Endothelial cell of umbilical vein (primary cell): ENCODE measurements around the gene PSMD5. TPM values are rescaled to one million over a fixed set of nuclear protein-coding genes. Genes with fewer than 3 reads are reported as not detected.

Source experiments
- BruUV-seq: library from RNA; stranded (reverse); fragments of 400-500 nt; replicated peaks from 2 replicates; lab custom pipeline; 2021; lab: Mats Ljungman, UMichigan
- CTCF ChIA-PET: fragments of 300-600, 350-600 bp; sonication (Branson Sonifier 250); formaldehyde crosslinking; loops from one replicate; lab custom pipeline; 2021; ENCODE audit warnings: antibody characterized with exemption, inconsistent platforms; lab: Charles Lee
- POLR2A ChIA-PET: fragments of 300-600, 350-600 bp; sonication (Branson Sonifier 250); formaldehyde crosslinking; loops from one replicate; lab custom pipeline; 2021; ENCODE audit warnings: antibody characterized with exemption, inconsistent platforms; lab: Charles Lee
- DNase-seq: peaks from one replicate; pipeline ENCODE4 v3.0.0-alpha.2; 2011; ENCODE audit warnings: low read depth, low spot score
- FAIRE-seq: peaks from 2 replicates; lab custom pipeline; 2011; peaks lifted over from hg19 to GRCh38; lab: Jason Lieb, UNC
- H2AFZ ChIP-seq: 2 replicates; pipeline ENCODE4 v1.6.0; 2012; ENCODE audit warnings: low read depth, low read length, control low read depth, inconsistent platforms
- H3K27ac ChIP-seq: 2 replicates; pipeline ENCODE4 v1.5.1; 2011; ENCODE audit warnings: low read depth, mild to moderate bottlenecking, control low read depth, low read length, moderate library complexity; ENCODE audit not compliant: insufficient read depth
- H3K27me3 ChIP-seq, 2 experiments: 2 replicates each; pipeline versions ENCODE4 v1.6.0 to v1.6.1; 2011; ENCODE audit warnings: low read length in 2 of 2, mixed read lengths in 1 of 2; ENCODE audit not compliant: control insufficient read depth in 2 of 2, insufficient read depth in 2 of 2
- H3K36me3 ChIP-seq, 2 experiments: 2 replicates in 1 of 2; 3 replicates in 1 of 2; pipeline ENCODE4 v1.5.1; 2011; ENCODE audit warnings: low read length in 2 of 2, mild to moderate bottlenecking in 1 of 2, moderate library complexity in 1 of 2; ENCODE audit not compliant: control insufficient read depth in 2 of 2, insufficient read depth in 2 of 2; ENCODE audit errors: extremely low read depth in 1 of 2
- H3K4me1 ChIP-seq: 3 replicates; pipeline ENCODE4 v1.5.1; 2011; ENCODE audit warnings: mild to moderate bottlenecking, low read length; ENCODE audit not compliant: control insufficient read depth, insufficient read depth; ENCODE audit errors: extremely low read depth
- H3K4me2 ChIP-seq: 2 replicates; pipeline ENCODE4 v1.6.1; 2011; ENCODE audit warnings: low read length, control low read depth, mixed read lengths; ENCODE audit not compliant: insufficient read depth
- H3K4me3 ChIP-seq, 3 experiments: fragments of 200-600 bp in 1 of 3; sonication (generic), shearing (Covaris generic) in 1 of 3; replicated peaks in 1 of 3; 2 replicates each; pipeline ENCODE4 v1.5.1; 2011 to 2016; ENCODE audit warnings: control low read depth in 3 of 3, low read length in 3 of 3, mild to moderate bottlenecking in 2 of 3, inconsistent platforms in 1 of 3, low read depth in 1 of 3, moderate library complexity in 1 of 3; ENCODE audit not compliant: insufficient read depth in 1 of 3
- H3K79me2 ChIP-seq: 2 replicates; pipeline ENCODE4 v1.6.0; 2012; ENCODE audit warnings: low read length, inconsistent platforms; ENCODE audit not compliant: control insufficient read depth, insufficient read depth
- H3K9ac ChIP-seq: replicated peaks from 2 replicates; pipeline ENCODE3; 2011; ENCODE audit warnings: low read length, control low read depth; ENCODE audit not compliant: insufficient read depth; ENCODE audit errors: extremely low read depth
- H3K9me1 ChIP-seq: replicated peaks from 3 replicates; pipeline ENCODE4 v1.6.0; 2011; ENCODE audit warnings: mild to moderate bottlenecking, low read length; ENCODE audit not compliant: control insufficient read depth, insufficient read depth; ENCODE audit errors: extremely low read depth
- H3K9me3 ChIP-seq: replicated peaks from 2 replicates; pipeline ENCODE4 v1.5.1; 2012; ENCODE audit warnings: low read length, inconsistent platforms; ENCODE audit not compliant: control insufficient read depth, insufficient read depth
- H4K20me1 ChIP-seq: replicated peaks from 2 replicates; pipeline ENCODE3; 2011; ENCODE audit warnings: mild to moderate bottlenecking, low read length; ENCODE audit not compliant: control insufficient read depth, insufficient read depth; ENCODE audit errors: extremely low read depth
- CTCF ChIP-seq, 2 donors: IDR thresholded peaks; 1 replicate in 1 of 2; 2 replicates in 1 of 2; pipeline ENCODE4 v1.5.1; 2011; ENCODE audit warnings: low read length in 2 of 2, mild to moderate bottlenecking in 2 of 2, moderate library complexity in 2 of 2, control low read depth in 1 of 2, inconsistent platforms in 1 of 2, low read depth in 1 of 2; ENCODE audit not compliant: insufficient read depth in 1 of 2; ENCODE audit errors: extremely low read depth in 1 of 2
- EZH2 ChIP-seq: IDR thresholded peaks from 2 replicates; pipeline ENCODE4 v1.6.1; 2012; ENCODE audit warnings: borderline replicate concordance, low read depth, mild to moderate bottlenecking, moderate library complexity, low read length, inconsistent platforms; ENCODE audit not compliant: severe bottlenecking
- FOS ChIP-seq: IDR thresholded peaks from 2 replicates; pipeline ENCODE4 v1.6.1; 2011; ENCODE audit warnings: mild to moderate bottlenecking, low read length, moderate library complexity, borderline replicate concordance; ENCODE audit not compliant: insufficient read depth
- JUN ChIP-seq: IDR thresholded peaks from 2 replicates; pipeline ENCODE4 v1.6.1; 2011; ENCODE audit warnings: borderline replicate concordance, low read depth; ENCODE audit not compliant: insufficient read length, insufficient read depth
- POLR2A ChIP-seq: IDR thresholded peaks from 2 replicates; pipeline ENCODE4 v1.6.1; 2012; ENCODE audit warnings: low read depth, mild to moderate bottlenecking, control low read depth, low read length
- dilution Hi-C: fragments of 300-500 bp; cut with MboI; formaldehyde crosslinking; loops from one replicate; pipeline ENCODE4 v1.15.0; 2019; ENCODE audit warnings: low sequenced_read_pairs; ENCODE audit not compliant: extremely low pct_ligation_motif_present
- intact Hi-C: fragments of 100-400 bp; cut with micrococcal nuclease; formaldehyde crosslinking; loops from one replicate; pipeline ENCODE4 v1.10.0; 2022
- polyA plus RNA-seq, 4 experiments: library from polyadenylated mRNA; depleted of rRNA in 3 of 4; stranded (reverse) in 3 of 4; unstranded in 1 of 4; fragments of >200 nt; gene quantifications; 2 replicates each; pipeline versions ENCODE4 v1.2.1 to v1.2.3, GENCODE V29; 2011 to 2012; ENCODE audit warnings: missing spikeins in 1 of 4
- total RNA-seq: library from RNA; stranded (reverse); gene quantifications from 2 replicates; pipeline ENCODE4 v1.2.3, GENCODE V29; 2021

Gene PSMD5
- total and polyA plus RNA-seq, 2 donors (not counting 3 experiments of a cell fraction or from before 2014, with no cell fraction given), result 20.4 to 70.2 TPM

GRCh38 chr9:120876842-120877240, 34.1 kb upstream of the PSMD5 start, which contains the start of gene PHF19:
Gene PHF19, minus strand, starts transcription at chr9:120877188. Its CDS starts 2,447 bp downstream, at chr9:120874741.
- Histone ChIP-seq H3K79me2 (peaks cover 20% of the 10 kb centered on the region), H3K36me3 (peaks cover 4 to 10% of the 10 kb centered on the region in 2 experiments), H3K27me3 (no peaks in the 10 kb centered on the region), H3K4me3 (peak within 1 kb of the TSS; percentile 70 to 86 (median 75)), H3K9me1 (no peaks in the 10 kb centered on the region), H4K20me1 (no peaks in the 10 kb centered on the region), H2AFZ (peak within 1 kb of the TSS; percentile 98), H3K9ac (peak within 1 kb of the TSS; percentile 59), H3K9me3 (no peaks in the 10 kb centered on the region), H3K4me1 (peaks cover 26% of the 10 kb centered on the region), H3K27ac (peak within 1 kb of the TSS; percentile 74), H3K4me2 (peak within 1 kb of the TSS; percentile 96)
- DNase-seq (no peak), FAIRE-seq (no peak)
- TF ChIP-seq EZH2 (no peak), POLR2A (peak; percentile 46)
- dilution Hi-C loops (no loop called here), intact Hi-C loops (loop anchor here (1.0 to 5.0 kb wide), 7 partner anchors 9 to 198 kb away; partner anchors contain the start of genes CNTRL and PSMD5)
- POLR2A ChIA-PET, result no interaction called here
- TSS peak; percentile 68 for BruUV-seq
- CTCF ChIA-PET, result interaction anchor here (0.6 to 2.3 kb wide), 6 partner anchors 12 to 183 kb away, joined by 3 to 9 read pairs (median 6); no protein-coding TSS in a partner anchor

GRCh38 chr9:120875954-120876841, 33.5 kb upstream of the PSMD5 start:
- intact Hi-C loops, result loop anchor here (1.0 to 5.0 kb wide), 7 partner anchors 8 to 199 kb away; partner anchors contain the start of genes CNTRL and PSMD5
- Histone ChIP-seq H3K4me3 (peak overlapping the region; percentile 66 to 86 (median 70)), H3K79me2 (peaks cover 20% of the 10 kb centered on the region), H3K9me3 (no peaks in the 10 kb centered on the region), H3K36me3 (peaks cover 6 to 10% of the 10 kb centered on the region in 2 experiments), H3K9ac (peak overlapping the region; percentile 59), H3K4me2 (peak overlapping the region; percentile 36), H3K27ac (peak overlapping the region; percentile 74), H3K9me1 (no peaks in the 10 kb centered on the region), H2AFZ (peak overlapping the region; percentile 19), H3K4me1 (peaks cover 26% of the 10 kb centered on the region), H4K20me1 (no peaks in the 10 kb centered on the region), H3K27me3 (no peaks in the 10 kb centered on the region)
- DNase-seq (peak; percentile 90), FAIRE-seq (peak; percentile 87)
- ChIA-PET CTCF (interaction anchor here (1.1 to 2.3 kb wide), 5 partner anchors 13 to 105 kb away, joined by 3 to 9 read pairs (median 7); no protein-coding TSS in a partner anchor), POLR2A (no interaction called here)
- TF ChIP-seq FOS (peak; percentile 91), CTCF (IDR thresholded peaks at IDR 0.05; ENCODE audit: extremely low read depth in 1 of 2, insufficient read depth in 1 of 2, low read depth in 1 of 2, low read length in 2 of 2) (peak in 1 of 2 donors; percentile 11), POLR2A (no peak), JUN (peak; percentile 26)
- dilution Hi-C loops, result no loop called here
- BruUV-seq, result TSS peak; percentile 46
